Stimulated activated CD8-positive, alpha-beta memory T cell treated with anti-CD3 and anti-CD28 coated beads, Interleukin-15, amount 100 ng/mL, for 48 hours (primary cell): ENCODE results near the gene SUSD4.
"Not testable (repeated sequence)": the region's sequence is repeated elsewhere in the genome, so short reads cannot be mapped to it uniquely, and the experiment has no call there.

Experiments used
- DNase-seq, 2 donors: peaks; one replicate each; pipeline ENCODE4 v3.0.0-alpha.2; 2020; ENCODE audit warnings: low read depth in 2 of 2

The SUSD4 gene

GRCh38 chr1:223291796-223292195 lies 72.2 kb downstream of the SUSD4 start:
- DNase-seq: no peak

GRCh38 chr1:223290397-223290796 lies 73.6 kb downstream of the SUSD4 start:
- DNase-seq: no peak

- no peak for DNase-seq
These were observed 74.4 kb downstream of the SUSD4 start for GRCh38 chr1:223289621-223290020.

GRCh38 chr1:223288826-223289225 lies 75.2 kb downstream of the SUSD4 start:
- no peak for DNase-seq

GRCh38 chr1:223285452-223285851 lies 78.5 kb downstream of the SUSD4 start:
- no peak for DNase-seq

- not testable (repeated sequence) for DNase-seq
These were observed 80.3 kb downstream of the SUSD4 start for GRCh38 chr1:223283697-223284096.

GRCh38 chr1:223278311-223278710 lies 85.7 kb downstream of the SUSD4 start:
- DNase-seq: not testable (repeated sequence)

GRCh38 chr1:223276029-223276428 lies 87.9 kb downstream of the SUSD4 start:
- no peak for DNase-seq

- DNase-seq: no peak
These were observed 90.5 kb downstream of the SUSD4 start for GRCh38 chr1:223273511-223273910.

- DNase-seq: no peak
These were observed 92.7 kb downstream of the SUSD4 start for GRCh38 chr1:223271085-223271781.

GRCh38 chr1:223270155-223270554 lies 93.8 kb downstream of the SUSD4 start:
- no peak for DNase-seq

GRCh38 chr1:223269006-223269405 lies 95.0 kb downstream of the SUSD4 start:
- no peak for DNase-seq

- DNase-seq: no peak
These were observed 97.3 kb downstream of the SUSD4 start for GRCh38 chr1:223266632-223267172.

GRCh38 chr1:223264983-223265908 lies 98.7 kb downstream of the SUSD4 start:
- no peak for DNase-seq

GRCh38 chr1:223264529-223264928 lies 99.4 kb downstream of the SUSD4 start:
- no peak for DNase-seq

GRCh38 chr1:223261914-223262313 lies 102.1 kb downstream of the SUSD4 start:
- no peak for DNase-seq

GRCh38 chr1:223260712-223261111 lies 103.3 kb downstream of the SUSD4 start:
- no peak for DNase-seq

- DNase-seq: no peak
These were observed 104.5 kb downstream of the SUSD4 start for GRCh38 chr1:223259462-223259861.

- DNase-seq: no peak
These were observed 105.2 kb downstream of the SUSD4 start for GRCh38 chr1:223258751-223259198.

- no peak for DNase-seq
These were observed 106.0 kb downstream of the SUSD4 start for GRCh38 chr1:223257856-223258550.

- no peak for DNase-seq
These were observed 107.9 kb downstream of the SUSD4 start for GRCh38 chr1:223256034-223256433.

- no peak for DNase-seq
These were observed 110.1 kb downstream of the SUSD4 start for GRCh38 chr1:223253916-223254315.
